Neural crest cell (in vitro differentiated cells): Measurements from ENCODE around the gene KLF6. TPM values are rescaled to one million over a fixed set of nuclear protein-coding genes. Genes with fewer than 3 reads are reported as not detected.
A peak's percentile ranks its signal among the peaks of the same experiment; 100 is the strongest.

Experiments used
- DNase-seq: peaks from one replicate; pipeline ENCODE4 v3.0.0; 2021; ENCODE audit warnings: low read depth, mixed read lengths, low spot score
- H3K27ac Mint-ChIP-seq: one replicate; pipeline ENCODE4 v1.8.0; 2021; ENCODE audit warnings: mild to moderate bottlenecking, mixed read lengths; ENCODE audit not compliant: unreplicated experiment
- H3K27me3 Mint-ChIP-seq: 2 replicates; pipeline ENCODE4 v1.8.0; 2021; ENCODE audit warnings: low read depth, mild to moderate bottlenecking, mixed read lengths
- H3K36me3 Mint-ChIP-seq: 2 replicates; pipeline ENCODE4 v1.8.0; 2021; ENCODE audit warnings: low read depth, mild to moderate bottlenecking, mixed read lengths
- H3K4me1 Mint-ChIP-seq: 2 replicates; pipeline ENCODE4 v1.8.0; 2021; ENCODE audit warnings: mixed read lengths
- H3K4me3 Mint-ChIP-seq: one replicate; pipeline ENCODE4 v1.8.0; 2021; ENCODE audit warnings: mild to moderate bottlenecking, mixed read lengths
- H3K9me3 Mint-ChIP-seq: 2 replicates; pipeline ENCODE4 v1.8.0; 2021; ENCODE audit warnings: mixed read lengths
- CTCF ChIP-seq: fragments of 200-600 bp; sonication (generic); conservative IDR thresholded peaks from 2 replicates; pipeline ENCODE4 v1.5.0; 2021; ENCODE audit warnings: antibody characterized with exemption, mild to moderate bottlenecking
- total RNA-seq: library from RNA; stranded (reverse); gene quantifications from 2 replicates; pipeline ENCODE4 v1.2.1, GENCODE V29; 2021

The KLF6 gene
- total RNA-seq, 1 donor from 2014 or later, result 38.6 TPM

DNA sequence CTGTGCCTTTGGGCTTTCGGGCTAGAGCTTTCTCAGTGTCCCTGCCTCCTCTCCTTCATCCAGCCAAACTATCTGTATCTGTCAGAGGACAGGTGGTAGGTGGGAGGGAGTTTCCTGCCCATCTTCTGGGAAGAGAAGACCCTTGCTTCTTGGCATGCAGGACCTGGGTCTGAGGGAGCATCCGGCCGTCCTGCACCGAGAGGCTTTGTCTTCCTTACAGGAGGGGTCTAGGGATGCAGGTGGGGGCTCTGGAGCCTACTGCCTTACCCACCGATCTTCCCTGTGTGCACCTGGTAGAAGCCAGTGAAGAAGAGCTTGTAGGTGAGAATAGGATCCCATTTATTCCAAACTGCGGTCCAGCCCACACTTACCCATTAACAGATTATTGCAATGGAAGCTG lies 5.8 kb upstream of the KLF6 start:
- H3K27ac Mint-ChIP-seq, result no peak overlapping the region
- H3K9me3 Mint-ChIP-seq, result peaks cover 13% of the 10 kb centered on the region
- peaks cover 25% of the 10 kb centered on the region for H3K4me1 Mint-ChIP-seq
- no peak for TF ChIP-seq CTCF
- no peak overlapping the region for H3K4me3 Mint-ChIP-seq
- DNase-seq, result no peak
- H3K36me3 Mint-ChIP-seq, result peaks cover 6% of the 10 kb centered on the region
- peaks cover 2% of the 10 kb centered on the region for H3K27me3 Mint-ChIP-seq

GRCh38 chr10:3790272-3790671 lies 5.3 kb upstream of the KLF6 start:
- Mint-ChIP-seq H3K27me3 (peaks cover 2% of the 10 kb centered on the region), H3K4me3 (no peak overlapping the region), H3K36me3 (peaks cover 6% of the 10 kb centered on the region), H3K27ac (no peak overlapping the region), H3K9me3 (peaks cover 12% of the 10 kb centered on the region), H3K4me1 (peaks cover 25% of the 10 kb centered on the region)
- no peak for DNase-seq
- TF ChIP-seq CTCF, result no peak

DNA sequence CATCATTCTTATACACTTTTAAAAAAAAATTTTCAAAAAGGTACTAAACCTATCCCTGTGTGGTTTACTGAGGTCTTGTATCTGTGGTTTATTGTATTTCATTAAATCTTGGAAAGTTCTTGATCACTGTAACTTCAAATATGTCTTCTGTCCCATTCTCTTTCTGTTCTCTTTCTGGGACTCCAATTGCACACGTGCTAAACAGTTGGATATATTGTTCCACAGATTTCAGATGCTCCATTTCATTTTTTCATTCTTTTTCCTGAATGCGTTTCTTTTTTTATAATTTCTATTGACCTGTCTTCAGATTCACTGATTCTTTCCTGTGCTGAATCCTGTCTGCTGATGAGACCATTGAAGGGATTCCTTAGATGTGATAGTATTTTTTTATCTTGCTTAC lies 4.6 kb upstream of the KLF6 start:
- Mint-ChIP-seq H3K9me3 (peaks cover 12% of the 10 kb centered on the region), H3K36me3 (peaks cover 6% of the 10 kb centered on the region), H3K4me3 (no peak overlapping the region), H3K27me3 (peaks cover 2% of the 10 kb centered on the region), H3K4me1 (peaks cover 25% of the 10 kb centered on the region), H3K27ac (no peak overlapping the region)
- TF ChIP-seq CTCF, result no peak
- no peak for DNase-seq

DNA sequence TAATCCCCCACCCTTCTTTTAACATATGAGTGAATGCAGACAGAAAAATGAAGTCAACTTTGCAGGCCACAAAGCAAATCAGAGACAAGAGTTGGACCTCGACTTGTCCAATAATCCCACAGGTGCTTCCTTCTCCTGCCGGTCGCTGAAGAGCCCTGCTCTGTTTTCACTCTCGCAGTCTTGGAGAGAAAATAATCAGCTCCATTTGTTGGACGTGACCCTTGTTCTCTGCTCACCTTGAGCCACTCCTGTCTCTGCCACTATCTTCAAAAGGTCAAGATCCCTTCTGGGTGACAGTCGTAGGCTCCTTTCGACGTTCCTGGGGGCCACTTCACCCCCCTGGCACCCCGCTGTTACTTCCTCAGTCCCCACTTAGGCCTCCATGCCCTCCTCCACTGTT lies 2.8 kb upstream of the KLF6 start:
- Mint-ChIP-seq H3K9me3 (peaks cover 9% of the 10 kb centered on the region), H3K4me1 (peaks cover 31% of the 10 kb centered on the region), H3K27me3 (peaks cover 2% of the 10 kb centered on the region), H3K27ac (no peak overlapping the region), H3K36me3 (peaks cover 8% of the 10 kb centered on the region), H3K4me3 (peak overlapping the region; percentile 61)
- TF ChIP-seq CTCF, result no peak
- no peak for DNase-seq

DNA sequence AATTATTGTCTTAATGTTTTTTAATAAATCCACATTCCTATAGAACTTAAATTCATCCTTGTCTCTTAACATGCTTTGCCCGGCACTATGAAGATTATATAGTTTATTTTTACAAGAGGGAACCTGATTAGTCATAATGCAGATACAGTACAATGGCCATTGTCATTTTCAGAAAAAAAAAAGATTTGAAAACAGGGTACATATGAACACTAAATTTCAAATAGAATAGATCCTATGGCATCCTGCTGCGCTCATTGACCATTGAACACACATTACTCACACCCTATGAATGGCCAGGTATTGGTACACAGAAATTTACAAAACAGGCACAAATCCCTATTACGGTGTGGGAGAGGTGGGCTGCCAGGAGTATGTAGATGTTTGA lies 2.0 kb upstream of the KLF6 start:
- no peak for TF ChIP-seq CTCF
- Mint-ChIP-seq H3K4me1 (peaks cover 32% of the 10 kb centered on the region), H3K27me3 (peaks cover 2% of the 10 kb centered on the region), H3K4me3 (peak overlapping the region; percentile 94), H3K36me3 (peaks cover 9% of the 10 kb centered on the region), H3K27ac (peak overlapping the region; percentile 93), H3K9me3 (peaks cover 9% of the 10 kb centered on the region)
- no peak for DNase-seq
